ENCODE results near the gene HSD17B7. TPM values are rescaled to one million over a fixed set of nuclear protein-coding genes. Genes with fewer than 3 reads are reported as not detected.

Gene HSD17B7
- polyA plus RNA-seq, 3 donors, result 11.6 to 15.4 (median 11.9) TPM

GRCh38 chr1:162838863-162839262 is 48.4 kb downstream of the HSD17B7 start:
- Mint-ChIP-seq H3K4me3 (no peak overlapping the region), H3K9me3 (peaks cover 10 to 25% (median 21%) of the 10 kb centered on the region in 7 donors), H3K36me3 (no peaks in the 10 kb centered on the region), H3K27me3 (ENCODE audit: low read depth in 3 of 3) (peaks cover 0 to 14% (median 10%) of the 10 kb centered on the region in 3 donors), H3K27ac (no peak overlapping the region), H3K4me1 (no peaks in the 10 kb centered on the region)
- Histone ChIP-seq H2AFZ (ENCODE audit: insufficient read depth, low read depth, low read length, poor library complexity, severe bottlenecking) (no peak overlapping the region), H3K9ac (ENCODE audit: insufficient read depth, low read length, poor library complexity, severe bottlenecking) (no peak overlapping the region), H3K4me3 (replicated peaks in 1 of 3; ENCODE audit: low read depth in 2 of 3, low read length in 3 of 3) (no peak overlapping the region), H3K27me3 (ENCODE audit: control insufficient read depth in 2 of 2, insufficient read depth in 2 of 2, low read length in 2 of 2) (no peaks in the 10 kb centered on the region), H3K36me3 (replicated peaks in 1 of 2; ENCODE audit: control insufficient read depth in 1 of 2, insufficient read depth in 2 of 2, low read length in 2 of 2) (no peaks in the 10 kb centered on the region), H3K9me3 (replicated peaks in 1 of 2; ENCODE audit: control insufficient read depth in 1 of 2, insufficient read depth in 1 of 2, low read length in 2 of 2) (peaks cover 13 to 15% of the 10 kb centered on the region in 2 donors), H3K79me2 (ENCODE audit: insufficient read depth, low read length) (no peaks in the 10 kb centered on the region), H3K4me2 (replicated peaks; ENCODE audit: extremely low read depth, low read length, poor library complexity, severe bottlenecking) (no peak overlapping the region), H3K4me1 (ENCODE audit: control insufficient read depth in 1 of 2, insufficient read depth in 2 of 2, low read length in 2 of 2) (no peaks in the 10 kb centered on the region), H4K20me1 (ENCODE audit: insufficient read depth, low read length) (no peaks in the 10 kb centered on the region), H3K27ac (ENCODE audit: low read depth in 1 of 2, low read length in 2 of 2) (no peak overlapping the region)
- no peak for TF ChIP-seq CTCF (IDR thresholded peaks at IDR 0.05)
- DNase-seq, result no peak
- intact Hi-C loops (cut with micrococcal nuclease), result no loop called here
- 96% methylated on average over 3 of the region's 4 CpGs for WGBS (ENCODE audit: insufficient coverage)

GRCh38 chr1:162840250-162840839 is 49.8 kb downstream of the HSD17B7 start:
- no peak overlapping the region for H3K4me2 ChIP-seq (replicated peaks; ENCODE audit: extremely low read depth, low read length, poor library complexity, severe bottlenecking)
- Mint-ChIP-seq H3K27ac (no peak overlapping the region), H3K4me3 (no peak overlapping the region), H3K9me3 (peaks cover 10 to 23% (median 21%) of the 10 kb centered on the region in 7 donors), H3K4me1 (no peaks in the 10 kb centered on the region), H3K27me3 (ENCODE audit: low read depth in 3 of 3) (peaks cover 3 to 10% (median 8%) of the 10 kb centered on the region in 3 donors), H3K36me3 (no peaks in the 10 kb centered on the region)
- H2AFZ ChIP-seq (ENCODE audit: insufficient read depth, low read depth, low read length, poor library complexity, severe bottlenecking), result no peak overlapping the region
- TF ChIP-seq CTCF (IDR thresholded peaks at IDR 0.05), result no peak
- H3K9me3 ChIP-seq (replicated peaks in 1 of 2; ENCODE audit: control insufficient read depth in 1 of 2, insufficient read depth in 1 of 2, low read length in 2 of 2), result peaks cover 13 to 15% of the 10 kb centered on the region in 2 donors
- no peaks in the 10 kb centered on the region for H3K79me2 ChIP-seq (ENCODE audit: insufficient read depth, low read length)
- no peaks in the 10 kb centered on the region for H3K36me3 ChIP-seq (replicated peaks in 1 of 2; ENCODE audit: control insufficient read depth in 1 of 2, insufficient read depth in 2 of 2, low read length in 2 of 2)
- no peak overlapping the region for H3K27ac ChIP-seq (ENCODE audit: low read depth in 1 of 2, low read length in 2 of 2)
- no peak overlapping the region for H3K9ac ChIP-seq (ENCODE audit: insufficient read depth, low read length, poor library complexity, severe bottlenecking)
- H3K27me3 ChIP-seq (ENCODE audit: control insufficient read depth in 2 of 2, insufficient read depth in 2 of 2, low read length in 2 of 2), result no peaks in the 10 kb centered on the region
- DNase-seq, result no peak
- H3K4me3 ChIP-seq (replicated peaks in 1 of 3; ENCODE audit: low read depth in 2 of 3, low read length in 3 of 3), result no peak overlapping the region
- intact Hi-C loops (cut with micrococcal nuclease), result no loop called here
- H4K20me1 ChIP-seq (ENCODE audit: insufficient read depth, low read length), result no peaks in the 10 kb centered on the region
- no peaks in the 10 kb centered on the region for H3K4me1 ChIP-seq (ENCODE audit: control insufficient read depth in 1 of 2, insufficient read depth in 2 of 2, low read length in 2 of 2)
